ENCODE results near the gene SNAP91.

GRCh38 chr6:83709748-83710050 is 798 bp upstream of the SNAP91 start:
- TF ChIP-seq JUND (IDR thresholded peaks at IDR 0.05) (no peak), CTCF (IDR thresholded peaks at IDR 0.05; ENCODE audit: low read depth, low read length, missing input control) (no peak), YY1 (IDR thresholded peaks at IDR 0.05) (no peak), FOXA1 (IDR thresholded peaks at IDR 0.05) (no peak), ZBTB33 (IDR thresholded peaks at IDR 0.05) (no peak), GABPA (IDR thresholded peaks at IDR 0.05 in 1 of 2, conservative IDR thresholded peaks at IDR 0.05 in 1 of 2) (no peak), RXRA (IDR thresholded peaks at IDR 0.05) (no peak)

All from liver (tissue), 3 donors.